AG04450 (cell line): ENCODE results near the gene ARHGAP45. TPM values are rescaled to one million over a fixed set of nuclear protein-coding genes. Genes with fewer than 3 reads are reported as not detected.

Source experiments
- CTCF ChIA-PET: fragments of 300-600, 350-600 bp; formaldehyde crosslinking; extraction: SDS; loops from one replicate; lab custom pipeline; 2022; ENCODE audit warnings: antibody characterized with exemption, inconsistent platforms; lab: Charles Lee
- POLR2A ChIA-PET: fragments of 350-600 bp; formaldehyde crosslinking; extraction: SDS; loops from one replicate; lab custom pipeline; 2021; ENCODE audit warnings: antibody characterized with exemption, inconsistent platforms; lab: Yijun Ruan, JAX
- DNase-seq: peaks from one replicate; pipeline ENCODE4 v3.0.0-alpha.2; 2011; ENCODE audit warnings: low read depth, low spot score
- H3K27ac ChIP-seq: one replicate; pipeline ENCODE4 v1.5.1; 2012; ENCODE audit warnings: low read depth, low read length, control low read depth
- H3K27me3 ChIP-seq: one replicate; pipeline ENCODE4 v1.6.0; 2012; ENCODE audit warnings: low read length; ENCODE audit not compliant: control insufficient read depth, insufficient read depth
- H3K4me3 ChIP-seq: 2 replicates; pipeline ENCODE4 v1.5.1; 2011; ENCODE audit warnings: mild to moderate bottlenecking, low read depth, low read length, control low read depth
- H3K9me3 ChIP-seq: 2 replicates; pipeline ENCODE4 v1.5.1; 2012; ENCODE audit warnings: low read length; ENCODE audit not compliant: control insufficient read depth, insufficient read depth
- CTCF ChIP-seq: IDR thresholded peaks from 2 replicates; pipeline ENCODE4 v1.5.1; 2011; ENCODE audit warnings: low read depth, low read length, control low read depth, inconsistent platforms
- polyA plus RNA-seq: library from polyadenylated mRNA; depleted of rRNA; stranded (reverse); fragments of >200 nt; gene quantifications from 2 replicates; pipeline ENCODE4 v1.2.3, GENCODE V29; 2011

ARHGAP45 gene
- polyA plus RNA-seq, 1 experiment, result 0.36 TPM

GRCh38 chr19:1061987-1062386 is 5.0 kb upstream of the ARHGAP45 start:
- ChIA-PET CTCF (interaction anchor here (0.7 kb wide), 1 partner anchor 21 kb away, joined by 3 read pairs; no protein-coding TSS in a partner anchor), POLR2A (no interaction called here)
- Histone ChIP-seq H3K4me3 (no peak overlapping the region), H3K27me3 (peaks cover 9% of the 10 kb centered on the region), H3K9me3 (peaks cover 55% of the 10 kb centered on the region), H3K27ac (no peak overlapping the region)
- no peak for TF ChIP-seq CTCF
- DNase-seq, result no peak

DNA sequence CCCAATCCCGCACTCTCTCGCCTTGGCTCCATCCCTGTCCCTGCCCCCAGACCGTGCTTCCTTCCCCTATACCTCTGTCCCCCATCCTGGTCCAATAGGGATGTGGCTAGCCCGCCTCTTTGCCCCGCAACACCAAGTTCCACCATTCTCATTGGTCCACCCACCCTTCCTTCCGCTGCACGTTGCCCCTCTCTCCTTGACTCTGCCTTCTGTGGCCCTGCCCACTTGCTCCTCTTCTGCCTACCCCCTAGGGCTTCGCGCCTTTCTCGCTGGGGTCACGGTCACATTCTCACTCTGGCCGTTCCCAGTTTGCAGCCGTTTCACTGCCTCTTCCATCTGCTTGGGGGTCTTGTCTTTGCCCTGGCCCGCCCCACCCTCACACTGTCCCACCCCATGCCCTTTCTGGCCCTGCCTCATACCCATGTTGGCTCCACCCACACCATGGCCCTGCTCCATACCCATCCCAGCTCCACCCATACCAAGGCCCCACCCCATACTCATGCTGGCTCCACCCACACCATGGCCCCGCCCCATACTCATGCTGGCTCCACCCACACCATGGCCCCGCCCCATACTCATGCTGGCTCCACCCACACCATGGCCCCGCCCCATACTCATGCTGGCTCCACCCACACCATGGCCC is 4.5 kb upstream of the ARHGAP45 start:
- no peak for TF ChIP-seq CTCF
- Histone ChIP-seq H3K9me3 (peaks cover 50% of the 10 kb centered on the region), H3K27ac (no peak overlapping the region), H3K27me3 (peaks cover 9% of the 10 kb centered on the region), H3K4me3 (no peak overlapping the region)
- ChIA-PET CTCF (no interaction called here), POLR2A (no interaction called here)
- DNase-seq, result no peak

GRCh38 chr19:1063030-1063908 is 3.7 kb upstream of the ARHGAP45 start:
- Histone ChIP-seq H3K4me3 (no peak overlapping the region), H3K27ac (no peak overlapping the region), H3K9me3 (peaks cover 42% of the 10 kb centered on the region), H3K27me3 (peaks cover 11% of the 10 kb centered on the region)
- CTCF ChIA-PET, result no interaction called here
- POLR2A ChIA-PET, result no interaction called here
- TF ChIP-seq CTCF, result no peak
- no peak for DNase-seq

- H3K9me3 ChIP-seq, result peaks cover 34% of the 10 kb centered on the region
- TF ChIP-seq CTCF, result no peak
- H3K27me3 ChIP-seq, result peaks cover 15% of the 10 kb centered on the region
- no peak overlapping the region for H3K27ac ChIP-seq
- no peak for DNase-seq
- POLR2A ChIA-PET, result interaction anchor here (1.0 kb wide), 2 partner anchors 12 to 21 kb away, joined by 3 to 5 read pairs; no protein-coding TSS in a partner anchor
- CTCF ChIA-PET, result interaction anchor here (0.6 to 1.1 kb wide), 3 partner anchors 12 to 37 kb away, joined by 3 to 4 read pairs (median 3); no protein-coding TSS in a partner anchor
- no peak overlapping the region for H3K4me3 ChIP-seq
These were observed 2.9 kb upstream of the ARHGAP45 start for GRCh38 chr19:1063909-1064660.
